Spinal cord (tissue), 10 donors: ENCODE data around the gene NPFF. TPM values are rescaled to one million over a fixed set of nuclear protein-coding genes. Genes with fewer than 3 reads are reported as not detected.

ENCODE experiments used
- DNase-seq, 6 donors: peaks; one replicate each; pipeline versions ENCODE4 v3.0.0 to v3.0.0-alpha.2; 2013 to 2015; ENCODE audit warnings: low spot score in 6 of 6, low read depth in 4 of 6
- H3K27ac ChIP-seq: one replicate; pipeline ENCODE4 v1.5.1; 2013; ENCODE audit warnings: low read depth, low read length, control low read depth
- H3K27me3 ChIP-seq: one replicate; pipeline ENCODE4 v1.6.1; 2013; ENCODE audit warnings: low read length; ENCODE audit not compliant: control insufficient read depth, insufficient read depth
- H3K36me3 ChIP-seq: one replicate; pipeline ENCODE4 v1.6.1; 2013; ENCODE audit warnings: low read length; ENCODE audit not compliant: control insufficient read depth, insufficient read depth
- H3K4me1 ChIP-seq: one replicate; pipeline ENCODE4 v1.6.1; 2013; ENCODE audit warnings: low read length; ENCODE audit not compliant: control insufficient read depth, insufficient read depth
- H3K4me3 ChIP-seq: one replicate; pipeline ENCODE4 v1.5.1; 2013; ENCODE audit warnings: low read depth, low read length, control low read depth
- H3K9me3 ChIP-seq: one replicate; pipeline ENCODE4 v1.6.1; 2013; ENCODE audit warnings: low read length; ENCODE audit not compliant: control insufficient read depth, insufficient read depth
- WGBS: methylation state at CpG from one replicate; pipeline ENCODE4 v1.1.5; 2013; ENCODE audit warnings: missing lambda C conversion rate; ENCODE audit not compliant: insufficient coverage; 5-methylcytosine and 5-hydroxymethylcytosine counted together
- polyA plus RNA-seq, 2 donors: library from polyadenylated mRNA; unstranded; fragments of 120-200 nt; gene quantifications; one replicate each; pipeline ENCODE4 v1.2.1, GENCODE V29; 2013; ENCODE audit not compliant: insufficient read length in 2 of 2
- small RNA-seq: library from RNA; depleted of rRNA; stranded (forward); fragments of <200 nt; gene quantifications from one replicate; pipeline ENCODE3, GENCODE V24; 2014; ENCODE audit warnings: low replicate concordance
- total RNA-seq, 2 donors: library from RNA; depleted of rRNA in 1 of 2; stranded (reverse); fragments of 120-200 nt in 1 of 2; fragments of >200 nt in 1 of 2; gene quantifications; one replicate each; pipeline versions ENCODE4 v1.2.3 to v1.2.4, GENCODE V29; 2013 to 2014
- donor health status: healthy.

NPFF gene
- total and polyA plus RNA-seq, 4 donors: 2.2 to 7.7 (median 4.4) TPM

DNA sequence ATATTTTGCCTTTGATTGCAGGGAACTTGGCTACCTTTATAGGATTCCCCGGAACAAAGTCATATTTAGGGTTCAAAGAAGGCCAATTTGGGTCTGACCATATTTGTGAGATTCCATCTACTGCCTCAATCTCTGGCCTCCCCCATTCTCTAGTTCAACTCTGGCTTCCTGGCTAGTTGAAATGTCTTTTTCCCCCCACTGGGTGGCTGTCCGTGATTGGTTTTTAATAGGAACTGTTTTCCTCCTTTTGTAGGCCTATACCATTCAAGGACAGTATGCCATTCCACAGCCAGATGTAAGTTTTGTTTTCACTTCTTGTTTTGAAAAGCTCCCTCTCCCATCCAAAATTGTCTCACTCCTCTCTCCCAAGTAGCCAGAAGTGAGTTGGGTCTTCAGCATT, 41.6 kb downstream of the NPFF start:
- H3K4me1 ChIP-seq: no peaks in the 10 kb centered on the region
- no peaks in the 10 kb centered on the region for H3K9me3 ChIP-seq
- no peak overlapping the region for H3K4me3 ChIP-seq
- no CpG with 5 or more reads among the region's 2 CpGs for WGBS
- H3K36me3 ChIP-seq: peaks cover 68% of the 10 kb centered on the region
- no peak for DNase-seq
- no peak overlapping the region for H3K27ac ChIP-seq
- H3K27me3 ChIP-seq: no peaks in the 10 kb centered on the region

DNA sequence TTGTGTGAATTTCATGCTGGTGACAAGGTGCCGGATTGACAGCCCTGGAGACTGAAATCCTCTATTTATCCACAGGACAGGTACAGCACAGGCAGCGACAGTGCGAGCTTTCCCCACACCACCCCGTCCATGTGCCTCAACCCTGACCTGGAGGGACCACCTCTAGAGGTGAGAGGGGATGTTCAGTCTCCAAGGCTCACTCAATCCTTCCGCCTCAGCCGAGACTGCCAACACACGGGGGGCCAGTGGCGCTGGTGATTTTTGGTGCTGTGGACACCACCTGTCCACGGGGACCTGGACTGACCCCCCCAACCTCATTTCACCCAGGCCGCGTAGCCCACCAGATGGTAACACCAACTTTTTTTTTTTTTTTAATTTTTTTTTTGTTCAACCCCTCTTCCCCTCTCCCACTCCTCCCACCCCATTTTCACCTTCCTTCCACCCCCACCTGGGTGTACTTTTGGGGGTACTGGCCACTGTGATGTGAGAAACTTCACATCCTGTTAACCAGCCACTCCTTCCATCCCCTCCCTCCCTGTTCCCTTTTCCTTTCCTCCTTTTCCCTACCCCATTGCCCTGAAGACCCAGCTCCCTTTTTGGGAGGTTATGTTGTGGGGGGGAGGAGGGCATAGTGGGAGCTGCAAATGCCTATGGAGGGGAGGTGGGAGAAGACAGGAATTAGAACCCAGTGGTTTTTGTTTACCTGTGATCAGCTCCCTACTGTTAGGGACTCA, 42.4 kb downstream of the NPFF start:
- no peak for DNase-seq
- Histone ChIP-seq H3K27ac (no peak overlapping the region), H3K4me1 (no peaks in the 10 kb centered on the region), H3K27me3 (no peaks in the 10 kb centered on the region), H3K4me3 (no peak overlapping the region), H3K36me3 (peaks cover 68% of the 10 kb centered on the region), H3K9me3 (no peaks in the 10 kb centered on the region)
- 85% methylated on average over 5 of the region's 11 CpGs for WGBS

GRCh38 chr12:53463802-53464560, 43.3 kb downstream of the NPFF start:
- Histone ChIP-seq H3K4me3 (no peak overlapping the region), H3K27ac (no peak overlapping the region), H3K36me3 (peaks cover 65% of the 10 kb centered on the region), H3K27me3 (no peaks in the 10 kb centered on the region), H3K4me1 (no peaks in the 10 kb centered on the region), H3K9me3 (no peaks in the 10 kb centered on the region)
- 83% methylated on average over 4 of the region's 5 CpGs for WGBS
- DNase-seq: no peak

DNA sequence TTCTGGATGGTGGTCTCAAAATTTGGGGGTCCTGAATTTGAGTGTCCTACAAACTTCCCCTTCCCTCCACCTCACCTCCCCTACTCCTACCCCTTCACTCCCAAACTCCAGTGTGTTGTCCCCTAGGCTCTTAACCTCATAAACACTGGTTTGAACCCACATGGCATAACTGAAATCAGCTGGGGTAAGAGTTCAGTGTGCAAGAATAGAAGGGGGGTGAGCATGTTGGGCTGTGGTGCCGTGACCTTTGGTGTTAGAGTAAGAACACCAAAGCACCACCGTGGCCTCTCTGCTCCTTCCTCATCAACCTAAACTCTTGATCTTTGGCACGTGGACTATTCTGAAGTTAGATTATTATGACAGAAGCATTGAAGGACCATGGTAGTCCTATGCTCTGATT, 44.3 kb downstream of the NPFF start:
- Histone ChIP-seq H3K36me3 (peaks cover 64% of the 10 kb centered on the region), H3K27ac (no peak overlapping the region), H3K27me3 (no peaks in the 10 kb centered on the region), H3K4me3 (no peak overlapping the region), H3K9me3 (no peaks in the 10 kb centered on the region), H3K4me1 (no peaks in the 10 kb centered on the region)
- WGBS: no CpG with 5 or more reads among the region's 3 CpGs
- no peak for DNase-seq

DNA sequence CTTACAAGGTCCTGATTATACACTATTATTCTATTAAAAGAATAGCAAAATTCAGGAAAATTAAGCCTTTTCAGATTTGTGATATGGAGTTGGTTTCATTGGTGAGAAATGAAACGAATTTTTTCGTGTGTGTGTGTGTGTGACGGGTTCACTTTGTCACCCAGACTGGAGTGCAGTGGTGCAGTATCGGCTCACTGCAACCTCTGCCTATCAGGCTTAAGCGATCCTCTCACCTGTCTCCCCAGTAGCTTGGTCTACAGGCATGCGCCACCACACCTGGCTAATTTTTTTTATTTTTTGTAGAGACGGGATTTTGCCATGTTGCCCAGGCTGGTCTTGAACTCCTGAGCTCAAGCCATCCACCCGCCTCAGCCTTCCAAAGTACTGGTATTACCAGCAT, 45.7 kb downstream of the NPFF start:
- Histone ChIP-seq H3K4me3 (no peak overlapping the region), H3K9me3 (no peaks in the 10 kb centered on the region), H3K4me1 (no peaks in the 10 kb centered on the region), H3K27ac (no peak overlapping the region), H3K27me3 (no peaks in the 10 kb centered on the region), H3K36me3 (peaks cover 62% of the 10 kb centered on the region)
- DNase-seq: no peak
- 91% methylated on average over 4 of the region's 8 CpGs for whole genome bisulfite sequencing

- Histone ChIP-seq H3K27ac (no peak overlapping the region), H3K9me3 (no peaks in the 10 kb centered on the region), H3K4me3 (no peak overlapping the region), H3K4me1 (no peaks in the 10 kb centered on the region), H3K36me3 (peaks cover 66% of the 10 kb centered on the region), H3K27me3 (no peaks in the 10 kb centered on the region)
- no peak for DNase-seq
- WGBS: 95% methylated on average over 2 of the region's 3 CpGs
These were observed 46.2 kb downstream of the NPFF start for GRCh38 chr12:53461059-53461458.

DNA sequence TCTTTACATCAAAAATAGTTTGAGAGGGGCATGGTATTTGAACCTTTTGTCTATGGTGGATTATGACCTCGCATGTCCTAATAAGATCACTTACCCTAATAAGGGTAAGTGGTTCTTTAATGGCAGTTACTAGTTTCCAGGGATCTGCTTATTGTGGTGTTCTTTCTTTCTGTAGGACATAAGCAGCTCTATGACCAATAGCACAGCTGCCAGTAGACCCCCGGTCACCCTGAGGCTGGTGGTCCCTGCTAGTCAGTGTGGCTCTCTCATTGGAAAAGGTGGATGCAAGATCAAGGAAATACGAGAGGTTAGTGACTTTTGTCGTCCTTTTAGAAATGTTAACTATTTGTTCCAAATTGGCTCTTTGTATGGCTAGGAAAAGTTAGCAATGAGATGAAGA, 48.2 kb downstream of the NPFF start:
- no peaks in the 10 kb centered on the region for H3K9me3 ChIP-seq
- no peaks in the 10 kb centered on the region for H3K4me1 ChIP-seq
- peaks cover 68% of the 10 kb centered on the region for H3K36me3 ChIP-seq
- H3K27me3 ChIP-seq: no peaks in the 10 kb centered on the region
- no peak for DNase-seq
- 65% methylated on average over 2 of the region's 4 CpGs for WGBS
- no peak overlapping the region for H3K4me3 ChIP-seq
- H3K27ac ChIP-seq: no peak overlapping the region

Small RNA genes lying within 50 kb of the gene (small RNA-seq; reads per million reads assigned to genes)
- gene AC023509.3: not detected

Other genes with a start within 250 kb of the NPFF start
- 1 to 10 TPM; 3.0 to 4.5 TPM for gene ESPL1, start 239.2 kb downstream of the NPFF start, total RNA-seq
- gene ESPL1, start 239.2 kb downstream of the NPFF start, polyA plus RNA-seq: 1 to 10 TPM; 6.0 to 9.2 TPM
- 100 to 1,000 TPM; 381 to 945 TPM for gene PFDN5, start 211.9 kb downstream of the NPFF start, total RNA-seq
- 100 to 1,000 TPM; 566 to 570 TPM for gene PFDN5, start 211.9 kb downstream of the NPFF start, polyA plus RNA-seq
- 10 to 100 TPM; 31.4 to 72.7 TPM for gene MYG1, start 207.8 kb downstream of the NPFF start, total RNA-seq
- gene MYG1, start 207.8 kb downstream of the NPFF start, polyA plus RNA-seq: 10 to 100 TPM; 86.8 to 93.5 TPM
- gene AAAS, start 185.9 kb downstream of the NPFF start, total RNA-seq: 10 to 100 TPM; 27.2 to 69.4 TPM
- 10 to 100 TPM; 63.4 to 84.3 TPM for gene AAAS, start 185.9 kb downstream of the NPFF start, polyA plus RNA-seq
- under 1 TPM; 0.22 to 0.30 TPM for gene SP7, start 171.1 kb downstream of the NPFF start, total RNA-seq
- under 1 TPM; 0.22 to 0.29 TPM for gene SP7, start 171.1 kb downstream of the NPFF start, polyA plus RNA-seq
- gene SP1, start 127.3 kb downstream of the NPFF start, total RNA-seq: 10 to 100 TPM; 38.1 to 55.2 TPM
- gene SP1, start 127.3 kb downstream of the NPFF start, polyA plus RNA-seq: 10 to 100 TPM; 31.3 to 32.6 TPM
- gene AMHR2, start 83.6 kb downstream of the NPFF start, total RNA-seq: under 1 TPM; 0.50 to 0.61 TPM
- gene AMHR2, start 83.6 kb downstream of the NPFF start, polyA plus RNA-seq: under 1 TPM in 1 of 2 donors, not detected in 1; 0.23 TPM
- gene PRR13, start 65.8 kb downstream of the NPFF start, total RNA-seq: 10 to 100 TPM; 14.9 to 33.7 TPM
- gene PRR13, start 65.8 kb downstream of the NPFF start, polyA plus RNA-seq: 10 to 100 TPM; 56.3 to 57.7 TPM
- 100 to 1,000 TPM; 287 to 360 TPM for gene PCBP2, start 55.4 kb downstream of the NPFF start, total RNA-seq
- gene PCBP2, start 55.4 kb downstream of the NPFF start, polyA plus RNA-seq: 100 to 1,000 TPM; 690 to 700 TPM
- 10 to 100 TPM; 26.4 to 40.1 TPM for gene MAP3K12, start 8.0 kb downstream of the NPFF start, total RNA-seq
- gene MAP3K12, start 8.0 kb downstream of the NPFF start, polyA plus RNA-seq: 10 to 100 TPM; 53.9 to 75.6 TPM
- gene TARBP2, start 6.2 kb downstream of the NPFF start, total RNA-seq: 10 to 100 TPM; 22.5 to 43.6 TPM
- gene TARBP2, start 6.2 kb downstream of the NPFF start, polyA plus RNA-seq: 10 to 100 TPM; 40.4 to 46.2 TPM
- 10 to 100 TPM; 18.7 to 20.4 TPM for gene ATF7, start 118.9 kb upstream of the NPFF start, total RNA-seq
- 10 to 100 TPM; 28.1 to 31.1 TPM for gene ATF7, start 118.9 kb upstream of the NPFF start, polyA plus RNA-seq
- 100 to 1,000 TPM in 1 of 2 donors, 10 to 100 TPM in 1; 65.8 to 221 TPM for gene ATP5MC2, start 168.6 kb upstream of the NPFF start, total RNA-seq
- gene ATP5MC2, start 168.6 kb upstream of the NPFF start, polyA plus RNA-seq: 100 to 1,000 TPM; 374 to 387 TPM
- 100 to 1,000 TPM in 1 of 2 donors, 10 to 100 TPM in 1; 55.5 to 205 TPM for gene CALCOCO1, start 220.0 kb upstream of the NPFF start, total RNA-seq
- gene CALCOCO1, start 220.0 kb upstream of the NPFF start, polyA plus RNA-seq: 100 to 1,000 TPM in 1 of 2 donors, 10 to 100 TPM in 1; 85.3 to 120 TPM
- under 1 TPM in 1 of 2 donors, not detected in 1; 0.79 TPM for gene CISTR, start 244.5 kb upstream of the NPFF start, total RNA-seq
- 1 to 10 TPM; 1.1 to 1.2 TPM for gene CISTR, start 244.5 kb upstream of the NPFF start, polyA plus RNA-seq